ENCODE data around the gene TRPM7.

GRCh38 chr15:50556642-50557371 lies 129.8 kb downstream of the TRPM7 start:
- TF ChIP-seq CTCF (IDR thresholded peaks at IDR 0.05) (no peak), POLR2A (IDR thresholded peaks at IDR 0.05) (no peak), EP300 (IDR thresholded peaks at IDR 0.05) (no peak)
